HG03432 (cell line): Measurements from ENCODE around the gene IGFBP2.

ENCODE experiments used
- ATAC-seq: cut with Tn5 transposase; IDR thresholded peaks from one replicate; pipeline ENCODE4 v1.9.1; 2021; ENCODE audit warnings: mild to moderate bottlenecking, moderate library complexity; ENCODE audit not compliant: unreplicated experiment

IGFBP2 gene

GRCh38 chr2:216636551-216637450 lies 3.6 kb downstream of the IGFBP2 start:
- no peak for ATAC-seq

GRCh38 chr2:216637472-216637871 lies 4.3 kb downstream of the IGFBP2 start:
- ATAC-seq, result no peak

GRCh38 chr2:216643986-216644659 lies 10.9 kb downstream of the IGFBP2 start:
- no peak for ATAC-seq

- ATAC-seq, result no peak
Measured at GRCh38 chr2:216644842-216645635, 11.8 kb downstream of the IGFBP2 start.

- no peak for ATAC-seq
Measured at GRCh38 chr2:216645636-216645950, 12.4 kb downstream of the IGFBP2 start.

- ATAC-seq, result no peak
Measured at GRCh38 chr2:216646116-216646515, 12.9 kb downstream of the IGFBP2 start.

GRCh38 chr2:216648105-216648504 lies 14.9 kb downstream of the IGFBP2 start:
- ATAC-seq, result no peak

GRCh38 chr2:216649574-216649973 lies 16.4 kb downstream of the IGFBP2 start:
- ATAC-seq, result no peak

GRCh38 chr2:216650626-216651257 lies 17.5 kb downstream of the IGFBP2 start:
- no peak for ATAC-seq

- no peak for ATAC-seq
Measured at GRCh38 chr2:216651351-216651881, 18.2 kb downstream of the IGFBP2 start.

GRCh38 chr2:216652566-216652965 lies 19.3 kb downstream of the IGFBP2 start:
- ATAC-seq, result no peak

GRCh38 chr2:216653093-216653799 lies 20.0 kb downstream of the IGFBP2 start:
- ATAC-seq, result no peak

GRCh38 chr2:216653931-216654365 lies 20.7 kb downstream of the IGFBP2 start:
- no peak for ATAC-seq

- ATAC-seq, result no peak
Measured at GRCh38 chr2:216654528-216655052, 21.4 kb downstream of the IGFBP2 start.

GRCh38 chr2:216657086-216657855 lies 24.1 kb downstream of the IGFBP2 start:
- ATAC-seq, result no peak

- no peak for ATAC-seq
Measured at GRCh38 chr2:216657980-216658379, 24.8 kb downstream of the IGFBP2 start.

- no peak for ATAC-seq
Measured at GRCh38 chr2:216658757-216659156, 25.5 kb downstream of the IGFBP2 start.

GRCh38 chr2:216659276-216659675 lies 26.1 kb downstream of the IGFBP2 start:
- ATAC-seq, result no peak

GRCh38 chr2:216660496-216660895 lies 27.3 kb downstream of the IGFBP2 start:
- ATAC-seq, result no peak
